Right atrium auricular region (tissue), 2 donors: ENCODE data around the gene TTC21B. TPM values are rescaled to one million over a fixed set of nuclear protein-coding genes. Genes with fewer than 3 reads are reported as not detected.

Experiments
- DNase-seq: peaks from one replicate; pipeline ENCODE4 v3.0.0-alpha.2; 2019; ENCODE audit warnings: low spot score
- H3K27ac ChIP-seq, 2 donors: fragments of 200-600 bp; sonication (generic); 1 replicate in 1 of 2; 2 replicates in 1 of 2; pipeline ENCODE4 v1.5.1; 2016 to 2019
- H3K27me3 ChIP-seq, 2 donors: fragments of 200-600 bp; sonication (generic); one replicate each; pipeline versions ENCODE4 v1.5.1 to v1.6.0; 2017 to 2019
- H3K36me3 ChIP-seq: fragments of 200-600 bp; sonication (generic); one replicate; pipeline ENCODE4 v1.5.1; 2016
- H3K4me1 ChIP-seq, 2 donors: fragments of 200-600 bp; sonication (generic); one replicate each; pipeline versions ENCODE4 v1.5.1 to v1.6.0; 2017 to 2019
- H3K4me3 ChIP-seq, 2 donors: fragments of 200-600 bp; sonication (generic); 1 replicate in 1 of 2; 2 replicates in 1 of 2; pipeline ENCODE4 v1.5.1; 2017 to 2019; ENCODE audit warnings: mild to moderate bottlenecking in 1 of 2, moderate library complexity in 1 of 2
- H3K9me3 ChIP-seq, 2 donors: fragments of 200-600 bp; sonication (generic); one replicate each; pipeline ENCODE4 v1.5.1; 2019
- total RNA-seq, 2 donors: library from RNA; depleted of rRNA; stranded (reverse); fragments of >200 nt; gene quantifications; one replicate each; pipeline ENCODE4 v1.1.0, GENCODE V29; 2016
- TF ChIP-seq, protein P1 (sequence below), 2 donors: fragments of 200-600 bp; sonication (generic); IDR thresholded peaks; one replicate each; pipeline ENCODE4 v1.5.1; 2019; ENCODE audit warnings: antibody characterized with exemption in 2 of 2

TTC21B gene
- total RNA-seq, 2 donors from 2014 or later: 9.9 TPM

DNA sequence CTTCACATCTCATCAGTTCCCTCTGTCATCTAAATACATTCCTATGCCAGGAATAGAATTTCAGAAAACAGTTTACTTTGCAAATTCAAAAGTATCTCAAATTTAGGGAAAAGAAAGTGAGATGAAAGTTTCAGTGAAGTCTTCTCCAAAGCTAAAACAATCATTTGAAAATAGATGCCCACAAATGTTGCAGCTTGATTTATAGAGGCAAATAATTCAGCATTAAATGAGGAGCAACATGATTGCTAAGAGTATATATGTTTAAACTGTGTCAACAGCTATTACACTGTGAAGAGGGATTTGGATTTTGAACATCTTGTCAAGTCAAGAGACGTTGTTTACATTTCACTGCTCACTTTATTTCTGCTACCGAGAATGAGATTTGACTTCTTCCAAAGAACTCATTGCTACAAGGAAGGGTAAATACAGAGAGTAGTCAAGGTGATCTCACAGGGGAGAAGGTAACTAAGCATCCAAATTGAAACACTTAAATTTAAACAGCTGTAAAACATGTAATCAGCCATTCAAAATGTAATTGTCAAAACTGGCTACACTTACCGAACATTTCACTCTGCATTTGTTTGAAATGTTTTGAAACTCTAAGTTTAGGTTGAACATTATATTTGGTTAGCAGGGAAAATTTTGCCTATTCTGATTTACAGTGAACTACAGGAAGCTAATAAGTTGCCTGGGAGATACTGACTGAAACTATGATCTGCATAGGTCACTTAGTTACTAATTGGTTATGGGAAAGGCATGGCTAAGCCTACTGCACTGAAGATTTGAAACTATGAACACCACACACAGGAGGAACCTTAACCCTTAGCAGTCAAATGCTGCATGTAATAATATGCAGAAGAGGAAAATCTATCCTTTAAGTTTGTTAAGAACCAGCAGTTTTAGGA, 126.3 kb downstream of the TTC21B start:
- H3K27me3 ChIP-seq: no peaks in the 10 kb centered on the region
- H3K9me3 ChIP-seq: no peaks in the 10 kb centered on the region
- H3K36me3 ChIP-seq: no peaks in the 10 kb centered on the region
- H3K4me3 ChIP-seq: no peak overlapping the region
- no peak overlapping the region for H3K27ac ChIP-seq
- TF ChIP-seq, protein P1, sequence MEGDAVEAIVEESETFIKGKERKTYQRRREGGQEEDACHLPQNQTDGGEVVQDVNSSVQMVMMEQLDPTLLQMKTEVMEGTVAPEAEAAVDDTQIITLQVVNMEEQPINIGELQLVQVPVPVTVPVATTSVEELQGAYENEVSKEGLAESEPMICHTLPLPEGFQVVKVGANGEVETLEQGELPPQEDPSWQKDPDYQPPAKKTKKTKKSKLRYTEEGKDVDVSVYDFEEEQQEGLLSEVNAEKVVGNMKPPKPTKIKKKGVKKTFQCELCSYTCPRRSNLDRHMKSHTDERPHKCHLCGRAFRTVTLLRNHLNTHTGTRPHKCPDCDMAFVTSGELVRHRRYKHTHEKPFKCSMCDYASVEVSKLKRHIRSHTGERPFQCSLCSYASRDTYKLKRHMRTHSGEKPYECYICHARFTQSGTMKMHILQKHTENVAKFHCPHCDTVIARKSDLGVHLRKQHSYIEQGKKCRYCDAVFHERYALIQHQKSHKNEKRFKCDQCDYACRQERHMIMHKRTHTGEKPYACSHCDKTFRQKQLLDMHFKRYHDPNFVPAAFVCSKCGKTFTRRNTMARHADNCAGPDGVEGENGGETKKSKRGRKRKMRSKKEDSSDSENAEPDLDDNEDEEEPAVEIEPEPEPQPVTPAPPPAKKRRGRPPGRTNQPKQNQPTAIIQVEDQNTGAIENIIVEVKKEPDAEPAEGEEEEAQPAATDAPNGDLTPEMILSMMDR (IDR thresholded peaks at IDR 0.05): no peak
- no peaks in the 10 kb centered on the region for H3K4me1 ChIP-seq
- DNase-seq: no peak

DNA sequence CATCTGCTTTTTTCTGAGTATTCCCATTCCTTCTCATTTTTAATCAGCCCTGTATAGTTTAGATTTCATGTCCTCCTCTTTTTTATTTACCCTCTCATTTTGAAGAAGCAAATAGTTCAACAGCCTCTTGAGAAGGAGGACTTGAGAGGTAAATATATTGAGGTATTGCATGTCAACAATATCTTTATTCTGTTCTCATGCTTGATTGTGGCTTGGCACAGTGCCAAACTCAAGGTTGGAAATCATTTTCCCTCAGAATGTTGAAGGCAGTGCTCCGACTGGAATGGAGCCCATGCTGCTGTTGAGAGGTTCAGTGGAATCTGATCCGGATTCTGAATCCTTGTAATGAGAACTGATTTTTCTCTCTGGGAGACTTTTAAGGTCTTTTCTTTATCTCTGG, 128.5 kb downstream of the TTC21B start:
- TF ChIP-seq, protein P1 (IDR thresholded peaks at IDR 0.05): no peak
- peaks cover 0 to 7% of the 10 kb centered on the region in 2 donors for H3K4me1 ChIP-seq
- DNase-seq: no peak
- H3K36me3 ChIP-seq: no peaks in the 10 kb centered on the region
- no peak overlapping the region for H3K4me3 ChIP-seq
- H3K27me3 ChIP-seq: no peaks in the 10 kb centered on the region
- H3K27ac ChIP-seq: no peak overlapping the region
- H3K9me3 ChIP-seq: no peaks in the 10 kb centered on the region

Other genes with a start within 250 kb of the TTC21B start
- under 1 TPM; 0.11 to 0.47 TPM for gene GALNT3, start 159.5 kb downstream of the TTC21B start, total RNA-seq
- gene SCN1A, start 174.2 kb upstream of the TTC21B start, total RNA-seq: under 1 TPM in 1 of 2 donors, not detected in 1; 0.44 TPM